ENCODE measurements around the gene KIF26B. TPM values are rescaled to one million over a fixed set of nuclear protein-coding genes. Genes with fewer than 3 reads are reported as not detected.

Gene KIF26B
- total and polyA plus RNA-seq, 2 experiments from 2014 or later: 0.03 to 0.76 TPM

GRCh38 chr1:245412306-245412705 is 257.5 kb downstream of the KIF26B start:
- no peaks in the 10 kb centered on the region for H3K79me2 ChIP-seq (replicated peaks; ENCODE audit: insufficient read depth)
- no peaks in the 10 kb centered on the region for H3K36me3 ChIP-seq (ENCODE audit: insufficient read depth)
- ATAC-seq (no peak), DNase-seq (ENCODE audit: low spot score) (no peak)
- H3K4me1 ChIP-seq (ENCODE audit: insufficient read depth): no peaks in the 10 kb centered on the region
- H3K27me3 Mint-ChIP-seq (ENCODE audit: insufficient read depth, low read depth, poor library complexity): no peaks in the 10 kb centered on the region
- no peaks in the 10 kb centered on the region for H3K27me3 ChIP-seq (ENCODE audit: insufficient read depth)
- no peak overlapping the region for H2AFZ ChIP-seq
- H3F3A ChIP-seq (replicated peaks; ENCODE audit: low read depth): no peaks in the 10 kb centered on the region
- H3K27ac ChIP-seq (ENCODE audit: low read depth): no peak overlapping the region
- H3K36me3 Mint-ChIP-seq (ENCODE audit: low read depth): no peaks in the 10 kb centered on the region
- TF ChIP-seq STAT1 (IDR thresholded peaks at IDR 0.05; ENCODE audit: unreplicated experiment) (no peak), ETS1 (IDR thresholded peaks at IDR 0.05) (no peak), ZNF331 (CRISPR knock-in tag; IDR thresholded peaks at IDR 0.05; ENCODE audit: low read depth) (no peak), EZH2phosphoT487 (IDR thresholded peaks at IDR 0.05; ENCODE audit: unreplicated experiment) (no peak), CTCF (conservative IDR thresholded peaks at IDR 0.05; ENCODE audit: low read depth in 2 of 2) (no peak), JUNB (IDR thresholded peaks at IDR 0.05; ENCODE audit: unreplicated experiment) (no peak), ZNF114 (CRISPR knock-in tag; IDR thresholded peaks at IDR 0.05) (no peak)
- H3K4me3 Mint-ChIP-seq: no peak overlapping the region
- H3K9me3 Mint-ChIP-seq: no peaks in the 10 kb centered on the region
- no peaks in the 10 kb centered on the region for H3K4me1 Mint-ChIP-seq
- H4K20me1 ChIP-seq (replicated peaks; ENCODE audit: insufficient read depth): no peaks in the 10 kb centered on the region
- H3K9me2 ChIP-seq (ENCODE audit: insufficient read depth): no peaks in the 10 kb centered on the region
- H3K4me2 ChIP-seq: no peak overlapping the region
- no peak overlapping the region for H3K4me3 ChIP-seq
- H3K27ac Mint-ChIP-seq: no peak overlapping the region

GRCh38 chr1:245416781-245417180 is 262.0 kb downstream of the KIF26B start:
- no peaks in the 10 kb centered on the region for H3F3A ChIP-seq (replicated peaks; ENCODE audit: low read depth)
- no peak overlapping the region for H2AFZ ChIP-seq
- H3K36me3 ChIP-seq (ENCODE audit: insufficient read depth): no peaks in the 10 kb centered on the region
- no peak overlapping the region for H3K4me2 ChIP-seq
- Mint-ChIP-seq H3K9me3 (no peaks in the 10 kb centered on the region), H3K27ac (no peak overlapping the region), H3K36me3 (ENCODE audit: low read depth) (no peaks in the 10 kb centered on the region), H3K4me1 (peaks cover 2% of the 10 kb centered on the region), H3K4me3 (no peak overlapping the region), H3K27me3 (ENCODE audit: insufficient read depth, low read depth, poor library complexity) (no peaks in the 10 kb centered on the region)
- no peaks in the 10 kb centered on the region for H3K27me3 ChIP-seq (ENCODE audit: insufficient read depth)
- H3K9me2 ChIP-seq (ENCODE audit: insufficient read depth): no peaks in the 10 kb centered on the region
- no peaks in the 10 kb centered on the region for H3K79me2 ChIP-seq (replicated peaks; ENCODE audit: insufficient read depth)
- ATAC-seq: no peak
- H3K4me1 ChIP-seq (ENCODE audit: insufficient read depth): no peaks in the 10 kb centered on the region; the same call in 1 of the 2 replicates
- H3K4me3 ChIP-seq: no peak overlapping the region
- H3K27ac ChIP-seq (ENCODE audit: low read depth): no peak overlapping the region
- H4K20me1 ChIP-seq (replicated peaks; ENCODE audit: insufficient read depth): no peaks in the 10 kb centered on the region
- no peak for DNase-seq (ENCODE audit: low spot score)
- TF ChIP-seq NANOG (IDR thresholded peaks at IDR 0.05; ENCODE audit: borderline replicate concordance) (no peak), JUNB (IDR thresholded peaks at IDR 0.05; ENCODE audit: unreplicated experiment) (no peak), ZNF462 (CRISPR knock-in tag; IDR thresholded peaks at IDR 0.05) (no peak), POLR2AphosphoS5 (IDR thresholded peaks at IDR 0.05; ENCODE audit: low read depth) (no peak), EZH2phosphoT487 (IDR thresholded peaks at IDR 0.05; ENCODE audit: unreplicated experiment) (no peak), ZNF114 (CRISPR knock-in tag; IDR thresholded peaks at IDR 0.05) (no peak), ZNF331 (CRISPR knock-in tag; IDR thresholded peaks at IDR 0.05; ENCODE audit: low read depth) (no peak), STAT1 (IDR thresholded peaks at IDR 0.05; ENCODE audit: unreplicated experiment) (no peak)
